AG09319 (cell line): Measurements from ENCODE around the gene NR2C2AP.

Source experiments
- DNase-seq: peaks from one replicate; pipeline ENCODE4 v3.0.0-alpha.2; 2010; ENCODE audit warnings: low read depth; ENCODE audit errors: extremely low read depth
- CTCF ChIP-seq: IDR thresholded peaks from 2 replicates; pipeline ENCODE4 v1.5.1; 2011; ENCODE audit warnings: low read depth, mild to moderate bottlenecking, inconsistent platforms, low read length, moderate library complexity

The NR2C2AP gene

DNA sequence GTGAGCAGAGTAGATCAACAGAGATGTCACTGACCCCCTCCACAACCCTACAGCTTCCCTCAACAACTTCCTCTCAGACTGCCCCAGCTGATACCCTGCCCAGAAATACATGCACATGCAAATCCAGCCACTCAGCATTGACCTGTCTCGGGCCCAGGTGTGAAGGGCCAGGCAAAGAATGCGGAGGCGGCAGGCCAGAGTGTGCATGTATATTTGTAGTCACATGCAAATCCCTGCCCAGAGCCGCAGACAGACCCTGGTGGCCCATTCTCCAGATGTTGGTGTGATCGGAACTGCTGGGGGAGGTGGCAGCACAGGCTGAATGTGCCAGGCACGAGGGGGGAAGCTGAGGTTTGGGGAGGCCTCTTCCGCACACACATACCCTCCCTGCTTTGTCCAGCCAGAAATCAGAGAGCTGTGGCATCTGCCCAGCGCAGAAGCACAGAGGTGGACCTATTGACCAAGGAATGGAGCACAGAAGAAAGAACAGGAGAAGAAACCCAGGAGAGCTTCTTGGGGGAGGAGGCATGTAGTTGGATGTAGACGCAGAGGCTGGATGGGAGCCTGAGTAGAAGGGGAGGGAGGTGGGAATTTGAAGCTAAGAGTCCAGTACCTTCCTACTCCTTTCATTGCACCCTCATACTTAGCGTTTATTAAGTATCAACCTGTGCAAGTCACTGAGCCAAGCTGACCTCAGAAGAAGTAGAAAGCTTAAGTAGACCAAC, 47.6 kb downstream of the NR2C2AP start:
- DNase-seq, result no peak
- no peak for TF ChIP-seq CTCF

DNA sequence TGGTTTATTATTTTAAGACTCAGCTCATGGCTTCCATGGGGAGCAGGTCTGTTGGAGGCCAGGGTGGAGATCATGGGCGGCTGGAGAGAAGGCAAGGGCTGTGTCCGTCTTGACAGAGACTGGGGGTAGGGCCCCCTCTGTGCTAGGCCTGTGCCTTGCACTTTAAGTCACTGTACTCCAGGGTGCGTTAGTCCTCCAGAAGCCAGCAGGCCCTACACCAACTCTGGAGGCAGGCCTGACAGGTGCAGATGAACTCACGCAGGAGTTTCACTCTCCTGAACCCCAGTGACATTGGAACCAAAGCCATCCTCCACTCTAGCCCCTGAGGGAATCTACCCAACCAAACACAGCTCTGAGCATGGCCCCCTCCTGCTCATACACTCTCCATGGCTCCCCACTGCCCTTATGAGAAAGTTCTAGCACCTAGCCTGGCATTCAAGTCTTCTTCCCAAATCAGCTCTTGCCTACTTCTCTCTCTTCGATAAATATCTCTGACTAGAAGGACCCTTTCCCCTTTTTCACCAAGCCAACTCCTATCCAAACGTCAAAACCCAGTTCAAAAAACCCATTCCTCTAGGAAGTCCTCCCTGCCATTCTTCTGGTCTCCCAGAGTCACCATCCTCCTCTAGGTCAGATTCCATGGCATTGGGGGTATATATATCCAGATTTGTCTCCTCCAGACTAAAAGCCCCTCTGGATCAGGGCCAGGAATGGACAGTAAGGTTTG, 48.3 kb downstream of the NR2C2AP start:
- TF ChIP-seq CTCF, result no peak
- no peak for DNase-seq

- no peak for TF ChIP-seq CTCF
- no peak for DNase-seq
These were observed 50.4 kb downstream of the NR2C2AP start for GRCh38 chr19:19152668-19153384.

- no peak for DNase-seq
- no peak for TF ChIP-seq CTCF
These were observed 51.8 kb downstream of the NR2C2AP start for GRCh38 chr19:19151418-19151817.
